ENCODE data around the gene TNFSF15.

TNFSF15 gene

GRCh38 chr9:114763220-114763619 is 42.6 kb downstream of the TNFSF15 start:
- TF ChIP-seq ZFP3 (CRISPR knock-in tag; IDR thresholded peaks at IDR 0.05) = no peak
- no peak for TF ChIP-seq PATZ1 (CRISPR knock-in tag; IDR thresholded peaks at IDR 0.05; ENCODE audit: borderline replicate concordance)
- no peak for TF ChIP-seq GLIS3 (CRISPR knock-in tag; IDR thresholded peaks at IDR 0.05)
- no peak for TF ChIP-seq ESRRG (CRISPR knock-in tag; IDR thresholded peaks at IDR 0.05)
- TF ChIP-seq PPARA (CRISPR knock-in tag; IDR thresholded peaks at IDR 0.05; ENCODE audit: borderline replicate concordance) = no peak
- no peak for TF ChIP-seq TOX (CRISPR knock-in tag; IDR thresholded peaks at IDR 0.05; ENCODE audit: borderline replicate concordance)
- no peak for TF ChIP-seq ZNF70 (CRISPR knock-in tag; IDR thresholded peaks at IDR 0.05)
- TF ChIP-seq ZFP30 (CRISPR knock-in tag; IDR thresholded peaks at IDR 0.05) = no peak
- no peak for TF ChIP-seq TCF4 (CRISPR knock-in tag; IDR thresholded peaks at IDR 0.05; ENCODE audit: borderline replicate concordance)
- no peak for TF ChIP-seq SNAI2 (CRISPR knock-in tag; IDR thresholded peaks at IDR 0.05)
- no peak for TF ChIP-seq CREB5 (CRISPR knock-in tag; IDR thresholded peaks at IDR 0.05; ENCODE audit: low read depth)
- TF ChIP-seq BACH2 (CRISPR knock-in tag; IDR thresholded peaks at IDR 0.05; ENCODE audit: borderline replicate concordance) = no peak
- TF ChIP-seq CSDC2 (CRISPR knock-in tag; IDR thresholded peaks at IDR 0.05) = no peak
- no peak for TF ChIP-seq ZC3H10 (CRISPR knock-in tag; IDR thresholded peaks at IDR 0.05)
- TF ChIP-seq ISL1 (CRISPR knock-in tag; IDR thresholded peaks at IDR 0.05) = no peak
- no peak for TF ChIP-seq OSR1 (CRISPR knock-in tag; IDR thresholded peaks at IDR 0.05)
- no peak for TF ChIP-seq CSRNP3 (CRISPR knock-in tag; IDR thresholded peaks at IDR 0.05)
- TF ChIP-seq POU6F1 (CRISPR knock-in tag; IDR thresholded peaks at IDR 0.05; ENCODE audit: borderline replicate concordance, low read depth) = no peak
- no peak for ATAC-seq

- TF ChIP-seq ZNF8 (CRISPR knock-in tag; IDR thresholded peaks at IDR 0.05) (no peak), ZNF565 (CRISPR knock-in tag; conservative IDR thresholded peaks at IDR 0.05; ENCODE audit: low read depth) (no peak), ZC3H10 (CRISPR knock-in tag; IDR thresholded peaks at IDR 0.05) (no peak), OSR1 (CRISPR knock-in tag; IDR thresholded peaks at IDR 0.05) (no peak), SNAI2 (CRISPR knock-in tag; IDR thresholded peaks at IDR 0.05) (no peak), PPARA (CRISPR knock-in tag; IDR thresholded peaks at IDR 0.05; ENCODE audit: borderline replicate concordance) (no peak), ESRRG (CRISPR knock-in tag; IDR thresholded peaks at IDR 0.05) (no peak), BACH2 (CRISPR knock-in tag; IDR thresholded peaks at IDR 0.05; ENCODE audit: borderline replicate concordance) (no peak), CSDC2 (CRISPR knock-in tag; IDR thresholded peaks at IDR 0.05) (no peak), CREB5 (CRISPR knock-in tag; IDR thresholded peaks at IDR 0.05; ENCODE audit: low read depth) (no peak), TCF4 (CRISPR knock-in tag; IDR thresholded peaks at IDR 0.05; ENCODE audit: borderline replicate concordance) (no peak), POU6F1 (CRISPR knock-in tag; IDR thresholded peaks at IDR 0.05; ENCODE audit: borderline replicate concordance, low read depth) (no peak), ZNF70 (CRISPR knock-in tag; IDR thresholded peaks at IDR 0.05) (no peak)
- ATAC-seq = no peak
Measured at GRCh38 chr9:114761523-114761922, 44.3 kb downstream of the TNFSF15 start.

Measured in SK-N-SH treated with all-trans-retinoic acid at 6 μM for 48 hours (cell line).